ENCODE results near the gene HPCAL1. TPM values are rescaled to one million over a fixed set of nuclear protein-coding genes. Genes with fewer than 3 reads are reported as not detected.

Gene HPCAL1
- total and polyA plus RNA-seq, 2 of the 8 experiments (the other 6 are each of a cell fraction or from before 2014, with no cell fraction given), result 5.8 to 8.6 TPM

DNA sequence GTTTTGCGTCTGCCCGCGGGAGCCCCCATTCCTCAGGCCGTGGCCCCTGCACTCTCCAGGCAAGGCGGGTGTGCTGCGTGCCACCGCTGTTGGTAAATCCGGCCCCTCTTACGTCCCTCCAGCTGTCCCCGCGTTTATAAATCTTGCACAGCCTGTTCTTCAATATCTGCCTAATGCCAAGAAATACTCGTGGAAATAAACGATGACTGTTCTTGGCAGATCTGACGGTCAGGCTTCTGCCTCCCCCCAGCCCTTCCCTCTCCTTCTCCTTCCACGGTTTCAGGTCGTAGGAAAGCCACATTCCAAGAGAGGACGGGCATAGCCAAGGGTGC, 124.9 kb downstream of the HPCAL1 start:
- Histone ChIP-seq H2BK15ac (ENCODE audit: low read length) (no peak overlapping the region), H4K91ac (replicated peaks; ENCODE audit: insufficient read length, low read length) (no peak overlapping the region), H4K20me1 (replicated peaks in 1 of 2; ENCODE audit: control insufficient read depth in 1 of 2, insufficient read depth in 2 of 2, low read length in 2 of 2) (no peaks in the 10 kb centered on the region), H3K4me1 (replicated peaks in 1 of 4; ENCODE audit: control insufficient read depth in 3 of 4, insufficient read depth in 4 of 4, low read length in 3 of 4) (no peaks in the 10 kb centered on the region; a peak in 1 of 7 replicates), H3K18ac (ENCODE audit: extremely low read depth, low read length) (no peak overlapping the region), H3K9ac (replicated peaks in 1 of 4; ENCODE audit: extremely low read depth in 1 of 4, low read depth in 3 of 4, low read length in 3 of 4) (no peak overlapping the region), H2AFZ (ENCODE audit: low read length) (no peak overlapping the region), H2BK20ac (ENCODE audit: low read length) (no peak overlapping the region), H3K9me3 (ENCODE audit: insufficient read depth in 2 of 2, low read depth in 1 of 2, low read length in 1 of 2) (no peaks in the 10 kb centered on the region), H3K4me3 (ENCODE audit: extremely low read depth in 1 of 4, insufficient read depth in 2 of 4, low read depth in 3 of 4, low read length in 4 of 4) (no peak overlapping the region), H4K5ac (ENCODE audit: insufficient read length, low read depth, low read length) (no peak overlapping the region), H3K14ac (ENCODE audit: insufficient read length) (no peak overlapping the region), H2BK5ac (ENCODE audit: low read depth, low read length) (peak overlapping the region; percentile 5; the same call in 1 of the 2 replicates), H4K8ac (ENCODE audit: extremely low read depth, insufficient read depth, low read length) (no peak overlapping the region), H2AK5ac (ENCODE audit: low read depth, low read length) (no peak overlapping the region), H3K23me2 (ENCODE audit: low read depth, low read length) (peaks cover 4% of the 10 kb centered on the region; the same call in 1 of the 2 replicates), H3K79me2 (ENCODE audit: control insufficient read depth in 1 of 2, insufficient read depth in 2 of 2, low read length in 2 of 2) (no peaks in the 10 kb centered on the region), H3K27ac (ENCODE audit: low read depth, low read length) (no peak overlapping the region), H3K36me3 (ENCODE audit: control insufficient read depth in 2 of 4, insufficient read depth in 4 of 4, low read length in 3 of 4) (no peaks in the 10 kb centered on the region), H3K4ac (replicated peaks; ENCODE audit: insufficient read length, low read depth, low read length) (no peak overlapping the region), H2BK120ac (replicated peaks; ENCODE audit: low read depth, low read length) (no peak overlapping the region), H3K4me2 (ENCODE audit: insufficient read depth in 1 of 2, low read depth in 2 of 2, low read length in 2 of 2) (no peak overlapping the region), H2BK12ac (ENCODE audit: low read depth, low read length) (no peak overlapping the region), H3K27me3 (replicated peaks in 1 of 4; ENCODE audit: control insufficient read depth in 3 of 4, extremely low read depth in 1 of 4, insufficient read depth in 3 of 4, low read length in 3 of 4) (peaks cover 0 to 8% (median 3%) of the 10 kb centered on the region in 4 experiments; a peak in 3 of 7 replicates), H3K56ac (replicated peaks; ENCODE audit: insufficient read length, low read depth, low read length) (no peak overlapping the region), H3K23ac (ENCODE audit: insufficient read length) (no peak overlapping the region), H3K79me1 (ENCODE audit: low read depth, low read length) (no peaks in the 10 kb centered on the region)
- DNase-seq (ENCODE audit: low read depth in 1 of 2, low spot score in 2 of 2) (no peak), FAIRE-seq (no peak)
- ChIA-PET CTCF (ENCODE audit: partially characterized antibody) (interaction anchor here (0.8 kb wide), 1 partner anchor 303 kb away, joined by 3 read pairs; no protein-coding TSS in a partner anchor), POLR2A (ENCODE audit: partially characterized antibody) (interaction anchor here (0.5 kb wide), 1 partner anchor 302 kb away, joined by 4 read pairs; no protein-coding TSS in a partner anchor)
- 91% methylated on average over 17 of the region's 17 CpGs; no CpG with 5 or more reads in 1 of the 2 experiments for WGBS, 2 experiments (ENCODE audit: extremely low coverage in 1 of 2, insufficient coverage in 1 of 2, insufficient read length in 1 of 2, insufficient replicate concordance in 2 of 2, low coverage in 1 of 2, low lambda C conversion rate in 2 of 2, missing lambda C conversion rate in 1 of 2)
- no peak for TF ChIP-seq BRCA1 (IDR thresholded peaks at IDR 0.05; ENCODE audit: low read depth, low read length)
- TF ChIP-seq TAF1 (IDR thresholded peaks at IDR 0.05; ENCODE audit: low read depth, low read length), result no peak
- TF ChIP-seq CTCF (IDR thresholded peaks at IDR 0.05; ENCODE audit: control extremely low read depth in 1 of 3, insufficient read depth in 1 of 3, low read depth in 1 of 3, low read length in 3 of 3), result no peak
- no peak for TF ChIP-seq SIRT6 (IDR thresholded peaks at IDR 0.05; ENCODE audit: low read length)
